HG02870 (cell line): ENCODE results near the gene SRPK3.

Experiments used
- ATAC-seq: cut with Tn5 transposase; IDR thresholded peaks from one replicate; pipeline ENCODE4 v1.9.1; 2021; ENCODE audit warnings: mild to moderate bottlenecking, moderate library complexity; ENCODE audit not compliant: unreplicated experiment

SRPK3 gene

DNA sequence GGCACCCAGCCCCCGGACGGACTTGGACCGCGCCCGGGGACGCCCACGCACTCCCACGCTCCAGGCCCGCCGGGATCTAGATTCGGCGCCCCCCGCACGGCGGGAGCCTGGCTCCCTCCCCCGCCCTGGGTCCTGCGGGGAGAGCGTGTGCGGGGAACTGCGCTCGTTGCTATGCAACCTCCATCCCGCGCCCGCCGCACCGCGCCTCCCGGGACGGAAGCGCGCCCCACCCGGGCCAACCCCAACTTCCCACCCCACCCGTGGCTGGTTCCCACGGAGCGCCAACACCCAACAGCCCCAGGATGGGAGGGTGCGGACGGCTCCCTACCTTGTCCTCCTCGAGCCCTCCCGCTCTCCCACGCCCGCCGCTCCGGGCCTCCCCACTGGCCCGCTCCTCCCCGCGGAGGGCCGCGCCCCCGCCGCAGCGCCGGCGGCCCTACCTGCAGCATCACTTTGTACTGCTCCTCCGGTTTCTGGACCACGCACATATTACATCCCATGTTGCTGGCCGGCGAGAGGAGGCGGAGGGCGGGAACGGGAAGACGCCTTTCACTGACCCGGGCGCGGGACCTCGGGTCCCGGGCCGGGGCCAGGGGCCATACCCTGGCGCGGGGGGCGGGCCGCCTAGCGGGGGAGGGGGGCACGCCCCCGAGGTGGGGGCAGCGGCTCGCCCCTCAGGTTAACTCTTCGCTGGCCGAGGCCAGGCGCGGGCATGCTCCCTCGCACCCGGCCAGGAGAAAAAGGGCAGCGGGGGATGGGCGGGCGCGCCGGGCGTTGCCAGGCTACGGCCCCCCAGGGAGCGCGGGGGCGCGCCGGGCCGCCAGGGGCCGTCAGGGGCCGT, 49.2 kb downstream of the SRPK3 start, which contains the start of gene PDZD4:
Gene PDZD4, minus strand, starts transcription at position 746 of the 841 bp plus-strand sequence. Its CDS starts 246 bp downstream, at position 500.
- ATAC-seq = no peak

GRCh38 chrX:153830640-153831428, 50.0 kb downstream of the SRPK3 start:
- no peak for ATAC-seq

GRCh38 chrX:153831429-153832150, 50.7 kb downstream of the SRPK3 start:
- no peak for ATAC-seq

DNA sequence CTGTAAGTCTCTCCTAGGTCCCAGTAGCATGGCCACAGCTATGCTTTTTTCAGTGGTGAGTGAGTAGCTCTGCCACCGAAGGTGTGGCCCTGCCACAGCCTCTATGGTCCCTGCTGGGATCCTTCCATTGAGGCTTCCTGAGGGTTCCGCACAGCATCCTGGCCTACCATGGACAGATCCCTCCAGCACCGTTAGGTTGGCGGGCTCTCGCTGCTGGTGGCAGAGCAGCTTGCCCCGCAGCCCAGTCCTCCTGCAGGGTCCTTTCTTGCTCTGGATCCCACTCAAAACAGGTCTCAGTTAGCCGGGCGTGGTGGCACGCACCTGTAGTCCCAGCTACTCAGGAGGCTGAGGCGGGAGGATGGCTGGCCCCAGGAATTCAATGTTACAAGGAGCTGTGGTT, 51.9 kb downstream of the SRPK3 start:
- ATAC-seq = no peak
